Measurements from ENCODE around the gene ADAMTS17.
"Not testable (repeated sequence)": the region's sequence is repeated elsewhere in the genome, so short reads cannot be mapped to it uniquely, and the experiment has no call there.

Gene ADAMTS17

GRCh38 chr15:99926532-99926931, 415.2 kb downstream of the ADAMTS17 start:
- DNase-seq, result not testable (repeated sequence)

- peak; percentile 56 to 81 (median 76) for DNase-seq
These were observed 415.9 kb downstream of the ADAMTS17 start for GRCh38 chr15:99925661-99926461.

GRCh38 chr15:99923711-99924110, 418.1 kb downstream of the ADAMTS17 start:
- no peak for DNase-seq
